ENCODE data around the gene RHEBL1.

RHEBL1 gene

DNA sequence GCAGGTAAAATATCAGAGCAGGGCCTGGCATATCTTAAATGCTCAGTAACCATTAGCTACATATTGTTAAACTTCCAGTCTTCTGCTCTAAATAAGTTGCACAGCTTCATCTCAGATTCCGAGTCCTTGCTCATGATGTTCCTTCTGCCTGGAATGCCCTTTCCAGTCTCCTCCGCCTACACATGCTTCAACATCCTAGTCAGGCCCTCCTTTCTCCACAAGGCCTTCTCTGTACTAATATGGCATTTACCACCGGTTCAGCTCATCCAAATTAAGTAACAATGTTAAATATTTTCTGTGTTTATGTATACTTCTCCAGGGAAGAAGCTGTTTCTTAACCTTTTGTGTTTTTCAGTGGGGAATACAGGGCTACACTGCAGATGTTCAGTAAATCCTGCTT is 16.3 kb upstream of the RHEBL1 start:
- no peak overlapping the region for H3K27ac ChIP-seq (ENCODE audit: low read length)
- H3K27me3 ChIP-seq (replicated peaks; ENCODE audit: insufficient read depth, low read length), result peaks cover 28% of the 10 kb centered on the region
- no peak for DNase-seq
- no peaks in the 10 kb centered on the region for H4K20me1 ChIP-seq (ENCODE audit: insufficient read depth, low read length)
- no peak overlapping the region for H3K4me3 ChIP-seq (ENCODE audit: low read length)
- no peak overlapping the region for H3K9ac ChIP-seq (ENCODE audit: low read length)
- H3K9me3 ChIP-seq (replicated peaks; ENCODE audit: insufficient read depth, low read length), result no peaks in the 10 kb centered on the region
- H3K36me3 ChIP-seq (replicated peaks; ENCODE audit: insufficient read depth, low read length), result no peaks in the 10 kb centered on the region
- no peaks in the 10 kb centered on the region for H3F3A ChIP-seq (ENCODE audit: insufficient read depth, low read length)
- peaks cover 5% of the 10 kb centered on the region for H3K4me1 ChIP-seq (ENCODE audit: low read length)
- H3K9me2 ChIP-seq (replicated peaks; ENCODE audit: insufficient read depth, low read length), result no peaks in the 10 kb centered on the region
- no peak for TF ChIP-seq EZH2phosphoT487 (IDR thresholded peaks at IDR 0.05; ENCODE audit: low read length)
- TF ChIP-seq, protein P1, sequence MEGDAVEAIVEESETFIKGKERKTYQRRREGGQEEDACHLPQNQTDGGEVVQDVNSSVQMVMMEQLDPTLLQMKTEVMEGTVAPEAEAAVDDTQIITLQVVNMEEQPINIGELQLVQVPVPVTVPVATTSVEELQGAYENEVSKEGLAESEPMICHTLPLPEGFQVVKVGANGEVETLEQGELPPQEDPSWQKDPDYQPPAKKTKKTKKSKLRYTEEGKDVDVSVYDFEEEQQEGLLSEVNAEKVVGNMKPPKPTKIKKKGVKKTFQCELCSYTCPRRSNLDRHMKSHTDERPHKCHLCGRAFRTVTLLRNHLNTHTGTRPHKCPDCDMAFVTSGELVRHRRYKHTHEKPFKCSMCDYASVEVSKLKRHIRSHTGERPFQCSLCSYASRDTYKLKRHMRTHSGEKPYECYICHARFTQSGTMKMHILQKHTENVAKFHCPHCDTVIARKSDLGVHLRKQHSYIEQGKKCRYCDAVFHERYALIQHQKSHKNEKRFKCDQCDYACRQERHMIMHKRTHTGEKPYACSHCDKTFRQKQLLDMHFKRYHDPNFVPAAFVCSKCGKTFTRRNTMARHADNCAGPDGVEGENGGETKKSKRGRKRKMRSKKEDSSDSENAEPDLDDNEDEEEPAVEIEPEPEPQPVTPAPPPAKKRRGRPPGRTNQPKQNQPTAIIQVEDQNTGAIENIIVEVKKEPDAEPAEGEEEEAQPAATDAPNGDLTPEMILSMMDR (IDR thresholded peaks at IDR 0.05; ENCODE audit: low read length), result no peak
- no peak for TF ChIP-seq EZH2 (optimal IDR thresholded peaks at IDR 0.05; ENCODE audit: low read depth, low read length)
- H3K4me2 ChIP-seq (ENCODE audit: low read depth, low read length), result no peak overlapping the region
- no peak overlapping the region for H2AFZ ChIP-seq (ENCODE audit: low read length)
- no peaks in the 10 kb centered on the region for H3K79me2 ChIP-seq (ENCODE audit: low read length)

- peaks cover 15% of the 10 kb centered on the region for H3K27me3 ChIP-seq (replicated peaks; ENCODE audit: insufficient read depth, low read length)
- DNase-seq, result no peak
- H3K27ac ChIP-seq (ENCODE audit: low read length), result no peak overlapping the region
- H3K36me3 ChIP-seq (replicated peaks; ENCODE audit: insufficient read depth, low read length), result no peaks in the 10 kb centered on the region
- no peaks in the 10 kb centered on the region for H4K20me1 ChIP-seq (ENCODE audit: insufficient read depth, low read length)
- no peak overlapping the region for H3K4me3 ChIP-seq (ENCODE audit: low read length)
- no peak overlapping the region for H3K4me2 ChIP-seq (ENCODE audit: low read depth, low read length)
- no peaks in the 10 kb centered on the region for H3K9me3 ChIP-seq (replicated peaks; ENCODE audit: insufficient read depth, low read length)
- H3K79me2 ChIP-seq (ENCODE audit: low read length), result no peaks in the 10 kb centered on the region
- no peaks in the 10 kb centered on the region for H3K9me2 ChIP-seq (replicated peaks; ENCODE audit: insufficient read depth, low read length)
- H3K4me1 ChIP-seq (ENCODE audit: low read length), result peaks cover 5% of the 10 kb centered on the region
- no peaks in the 10 kb centered on the region for H3F3A ChIP-seq (ENCODE audit: insufficient read depth, low read length)
- no peak for TF ChIP-seq EZH2 (optimal IDR thresholded peaks at IDR 0.05; ENCODE audit: low read depth, low read length)
- TF ChIP-seq, protein P1 (IDR thresholded peaks at IDR 0.05; ENCODE audit: low read length), result no peak
- no peak for TF ChIP-seq EZH2phosphoT487 (IDR thresholded peaks at IDR 0.05; ENCODE audit: low read length)
- H2AFZ ChIP-seq (ENCODE audit: low read length), result no peak overlapping the region
- no peak overlapping the region for H3K9ac ChIP-seq (ENCODE audit: low read length)
Measured at GRCh38 chr12:49084438-49084837, 14.7 kb upstream of the RHEBL1 start.

- no peak overlapping the region for H3K27ac ChIP-seq (ENCODE audit: low read length)
- H3F3A ChIP-seq (ENCODE audit: insufficient read depth, low read length), result no peaks in the 10 kb centered on the region
- 0 out of 2 replicates have a peak, but pooled peaks cover 4% of the 10 kb centered on the region for H3K27me3 ChIP-seq (replicated peaks; ENCODE audit: insufficient read depth, low read length)
- H3K4me2 ChIP-seq (ENCODE audit: low read depth, low read length), result no peak overlapping the region
- H3K36me3 ChIP-seq (replicated peaks; ENCODE audit: insufficient read depth, low read length), result no peaks in the 10 kb centered on the region
- no peak overlapping the region for H3K4me3 ChIP-seq (ENCODE audit: low read length)
- H3K9me3 ChIP-seq (replicated peaks; ENCODE audit: insufficient read depth, low read length), result no peaks in the 10 kb centered on the region
- H4K20me1 ChIP-seq (ENCODE audit: insufficient read depth, low read length), result no peaks in the 10 kb centered on the region
- no peaks in the 10 kb centered on the region for H3K79me2 ChIP-seq (ENCODE audit: low read length)
- no peak overlapping the region for H3K9ac ChIP-seq (ENCODE audit: low read length)
- H2AFZ ChIP-seq (ENCODE audit: low read length), result no peak overlapping the region
- H3K4me1 ChIP-seq (ENCODE audit: low read length), result no peaks in the 10 kb centered on the region
- TF ChIP-seq, protein P1 (IDR thresholded peaks at IDR 0.05; ENCODE audit: low read length), result no peak
- TF ChIP-seq EZH2 (optimal IDR thresholded peaks at IDR 0.05; ENCODE audit: low read depth, low read length) (no peak), EZH2phosphoT487 (IDR thresholded peaks at IDR 0.05; ENCODE audit: low read length) (no peak)
- H3K9me2 ChIP-seq (replicated peaks; ENCODE audit: insufficient read depth, low read length), result no peaks in the 10 kb centered on the region
- DNase-seq, result no peak
Measured at GRCh38 chr12:49079793-49080192, 10.0 kb upstream of the RHEBL1 start.
